Activated CD8-positive, alpha-beta T cell treated with anti-CD3 and anti-CD28 coated beads for 36 hours (primary cell): ENCODE results near the gene RBBP4. TPM values are rescaled to one million over a fixed set of nuclear protein-coding genes. Genes with fewer than 3 reads are reported as not detected.
"Not testable (repeated sequence)": the region's sequence is repeated elsewhere in the genome, so short reads cannot be mapped to it uniquely, and the experiment has no call there.

Source experiments
- ATAC-seq: fragments of 200-7000 bp; cut with Tn5 transposase; one replicate; pipeline ENCODE4 v1.10.0; 2021; ENCODE audit warnings: mild to moderate bottlenecking, moderate library complexity
- CTCF ChIA-PET: fragments of 350-600 bp; sonication (Branson Sonifier 250); formaldehyde crosslinking; loops from one replicate; lab custom pipeline; 2021; ENCODE audit warnings: antibody characterized with exemption; lab: Charles Lee
- POLR2A ChIA-PET: fragments of 350-600 bp; sonication (Branson Sonifier 250); formaldehyde crosslinking; loops from one replicate; lab custom pipeline; 2021; ENCODE audit warnings: antibody characterized with exemption; lab: Charles Lee
- DNase-seq: peaks from one replicate; pipeline ENCODE4 v3.0.0-alpha.2; 2020
- H3K27ac Mint-ChIP-seq: one replicate; pipeline ENCODE4 v1.8.0; 2021; ENCODE audit warnings: mild to moderate bottlenecking, mixed read lengths
- H3K27me3 Mint-ChIP-seq: one replicate; pipeline ENCODE4 v1.8.0; 2021; ENCODE audit warnings: mixed read lengths
- H3K36me3 Mint-ChIP-seq: one replicate; pipeline ENCODE4 v1.8.0; 2021; ENCODE audit warnings: low read depth, mixed read lengths
- H3K4me1 Mint-ChIP-seq: one replicate; pipeline ENCODE4 v1.8.0; 2021; ENCODE audit warnings: low read depth, mixed read lengths
- H3K4me3 Mint-ChIP-seq: one replicate; pipeline ENCODE4 v1.8.0; 2021; ENCODE audit warnings: mild to moderate bottlenecking, moderate library complexity, mixed read lengths
- H3K9me3 Mint-ChIP-seq: one replicate; pipeline ENCODE4 v1.8.0; 2021; ENCODE audit warnings: mixed read lengths
- CTCF ChIP-seq: fragments of 200-600 bp; IDR thresholded peaks from one replicate; pipeline ENCODE4 v1.8.0; 2022; ENCODE audit warnings: antibody characterized with exemption, mild to moderate bottlenecking
- intact Hi-C: fragments of 100-400 bp; cut with micrococcal nuclease; formaldehyde crosslinking; loops from one replicate; pipeline ENCODE4 v1.10.0; 2022
- total RNA-seq, 2 experiments: library from RNA; stranded (reverse); gene quantifications; one replicate each; pipeline ENCODE4 v1.2.3, GENCODE V29; 2021

Gene RBBP4
- total RNA-seq, 2 experiments from 2014 or later = 308 to 318 TPM

DNA sequence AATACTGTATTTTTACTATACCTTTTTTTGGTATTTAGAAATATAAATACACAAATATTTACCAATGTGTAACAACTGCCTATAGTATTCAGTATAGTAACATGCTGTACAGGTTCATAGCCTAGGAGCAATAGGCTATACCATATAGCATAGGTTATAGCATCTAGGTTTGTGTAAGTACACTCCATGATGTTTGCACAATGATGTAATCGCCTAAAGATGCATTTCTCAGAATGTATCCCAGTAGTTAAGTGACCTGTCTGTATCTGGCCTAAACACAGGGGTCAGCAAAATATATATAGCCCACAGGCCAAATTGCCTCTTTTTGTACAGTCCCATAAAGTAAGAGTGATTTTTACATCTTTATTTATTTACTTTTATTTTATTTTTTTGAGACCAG is 24.8 kb upstream of the RBBP4 start:
- ATAC-seq (no peak), DNase-seq (no peak)
- Mint-ChIP-seq H3K4me3 (no peak overlapping the region), H3K9me3 (peaks cover 3% of the 10 kb centered on the region), H3K27ac (no peak overlapping the region), H3K27me3 (no peaks in the 10 kb centered on the region), H3K36me3 (peaks cover 51% of the 10 kb centered on the region), H3K4me1 (peaks cover 33% of the 10 kb centered on the region)
- TF ChIP-seq CTCF = no peak
- POLR2A ChIA-PET = no interaction called here
- intact Hi-C loops = no loop called here
- CTCF ChIA-PET = no interaction called here

GRCh38 chr1:32627596-32628162 is 23.3 kb upstream of the RBBP4 start:
- ATAC-seq = peak; percentile 56
- Mint-ChIP-seq H3K36me3 (peaks cover 44% of the 10 kb centered on the region), H3K4me1 (peaks cover 32% of the 10 kb centered on the region), H3K27me3 (no peaks in the 10 kb centered on the region), H3K9me3 (peaks cover 3% of the 10 kb centered on the region), H3K27ac (peak overlapping the region; percentile 83), H3K4me3 (peak overlapping the region; percentile 34)
- intact Hi-C loops = no loop called here
- no peak for TF ChIP-seq CTCF
- ChIA-PET POLR2A (no interaction called here), CTCF (no interaction called here)
- DNase-seq = peak; percentile 49

- CTCF ChIA-PET, DNase-seq, intact Hi-C loops, H3K9me3 Mint-ChIP-seq, H3K27ac Mint-ChIP-seq, ATAC-seq, H3K4me3 Mint-ChIP-seq, H3K27me3 Mint-ChIP-seq: not testable (repeated sequence)
- POLR2A ChIA-PET = interaction anchor here (0.6 to 1.3 kb wide), 3 partner anchors 10 to 267 kb away, joined by 3 to 5 read pairs (median 3); no protein-coding TSS in a partner anchor
- H3K4me1 Mint-ChIP-seq = peaks cover 18% of the 10 kb centered on the region
- peaks cover 30% of the 10 kb centered on the region for H3K36me3 Mint-ChIP-seq
These were observed 20.8 kb upstream of the RBBP4 start for GRCh38 chr1:32630173-32630572.

- Mint-ChIP-seq H3K9me3 (no peaks in the 10 kb centered on the region), H3K4me3 (no peak overlapping the region), H3K27me3 (no peaks in the 10 kb centered on the region), H3K4me1 (peaks cover 9% of the 10 kb centered on the region), H3K27ac (no peak overlapping the region), H3K36me3 (peaks cover 20% of the 10 kb centered on the region)
- TF ChIP-seq CTCF = no peak
- no peak for ATAC-seq
- intact Hi-C loops = no loop called here
- ChIA-PET CTCF (no interaction called here), POLR2A (interaction anchor here (1.0 kb wide), 1 partner anchor 24 kb away, joined by 3 read pairs; no protein-coding TSS in a partner anchor)
- DNase-seq = no peak
These were observed 18.2 kb upstream of the RBBP4 start for GRCh38 chr1:32632829-32633228.

- intact Hi-C loops = no loop called here
- TF ChIP-seq CTCF = no peak
- no peaks in the 10 kb centered on the region for H3K9me3 Mint-ChIP-seq
- DNase-seq (no peak), ATAC-seq (no peak)
- H3K4me1 Mint-ChIP-seq = peaks cover 7% of the 10 kb centered on the region
- ChIA-PET POLR2A (interaction anchor here (1.3 kb wide), 1 partner anchor 15 kb away, joined by 3 read pairs; the partner anchor contains the start of genes RBBP4 and ZBTB8OS), CTCF (interaction anchor here (1.5 kb wide), 1 partner anchor 115 kb away, joined by 6 read pairs; no protein-coding TSS in a partner anchor)
- peaks cover 19% of the 10 kb centered on the region for H3K36me3 Mint-ChIP-seq
- H3K27me3 Mint-ChIP-seq = no peaks in the 10 kb centered on the region
- no peak overlapping the region for H3K4me3 Mint-ChIP-seq
- H3K27ac Mint-ChIP-seq = no peak overlapping the region
These were observed 15.3 kb upstream of the RBBP4 start for GRCh38 chr1:32635508-32636277.
